ENCODE data around the gene NUDT3. TPM values are rescaled to one million over a fixed set of nuclear protein-coding genes. Genes with fewer than 3 reads are reported as not detected.

NUDT3 gene
- total RNA-seq, 4 donors from 2014 or later = 32.2 to 66.3 (median 46.9) TPM

GRCh38 chr6:34362909-34363680 lies 29.4 kb downstream of the NUDT3 start:
- no peak for TF ChIP-seq EP300 (IDR thresholded peaks at IDR 0.05)
- no peak for TF ChIP-seq CTCF (IDR thresholded peaks at IDR 0.05)
- no peaks in the 10 kb centered on the region for H3K27me3 ChIP-seq
- H3K4me1 ChIP-seq = peaks cover 0 to 48% (median 4%) of the 10 kb centered on the region in 3 donors
- H3K36me3 ChIP-seq = no peaks in the 10 kb centered on the region
- no peak overlapping the region for H3K4me3 ChIP-seq
- no peak for ATAC-seq
- H3K9me3 ChIP-seq = no peaks in the 10 kb centered on the region
- 37 to 46% methylated on average over 4 to 6 of the region's 7 CpGs for WGBS, 2 donors (ENCODE audit: low coverage in 1 of 2)
- H3K27ac ChIP-seq = no peak overlapping the region

- H3K4me3 ChIP-seq = no peak overlapping the region
- no peaks in the 10 kb centered on the region for H3K27me3 ChIP-seq
- no peaks in the 10 kb centered on the region for H3K9me3 ChIP-seq
- TF ChIP-seq CTCF (IDR thresholded peaks at IDR 0.05) = no peak
- no peak for TF ChIP-seq EP300 (IDR thresholded peaks at IDR 0.05)
- TF ChIP-seq POLR2AphosphoS5 (IDR thresholded peaks at IDR 0.05) = no peak
- no peak for TF ChIP-seq POLR2A (IDR thresholded peaks at IDR 0.05)
- peaks cover 0 to 51% (median 4%) of the 10 kb centered on the region in 3 donors for H3K4me1 ChIP-seq
- H3K27ac ChIP-seq = no peak overlapping the region
- H3K36me3 ChIP-seq = no peaks in the 10 kb centered on the region
- 86% methylated on average over 1 of the region's 1 CpG; no CpG with 5 or more reads in 1 of the 2 donors for WGBS, 2 donors (ENCODE audit: low coverage in 1 of 2)
- no peak for ATAC-seq
Measured at GRCh38 chr6:34362176-34362575, 30.3 kb downstream of the NUDT3 start.

GRCh38 chr6:34360556-34360955 lies 31.9 kb downstream of the NUDT3 start:
- H3K9me3 ChIP-seq = no peaks in the 10 kb centered on the region
- WGBS, 2 donors (ENCODE audit: low coverage in 1 of 2) = 70 to 100% methylated on average over 2 of the region's 2 CpGs
- H3K27me3 ChIP-seq = no peaks in the 10 kb centered on the region
- no peak overlapping the region for H3K4me3 ChIP-seq
- H3K4me1 ChIP-seq = peaks cover 0 to 51% (median 4%) of the 10 kb centered on the region in 3 donors
- ATAC-seq = no peak
- H3K36me3 ChIP-seq = no peaks in the 10 kb centered on the region
- H3K27ac ChIP-seq = no peak overlapping the region
- TF ChIP-seq CTCF (IDR thresholded peaks at IDR 0.05) (no peak), POLR2A (IDR thresholded peaks at IDR 0.05) (no peak), EP300 (IDR thresholded peaks at IDR 0.05) (no peak)

- no peaks in the 10 kb centered on the region for H3K27me3 ChIP-seq
- WGBS, 2 donors (ENCODE audit: low coverage in 1 of 2) = 68 to 74% methylated on average over 2 of the region's 2 CpGs
- H3K4me3 ChIP-seq = no peak overlapping the region
- TF ChIP-seq CTCF (IDR thresholded peaks at IDR 0.05) = no peak
- TF ChIP-seq POLR2A (IDR thresholded peaks at IDR 0.05) = no peak
- no peak overlapping the region for H3K27ac ChIP-seq
- peaks cover 0 to 49% (median 4%) of the 10 kb centered on the region in 3 donors for H3K4me1 ChIP-seq
- ATAC-seq = no peak
- H3K36me3 ChIP-seq = no peaks in the 10 kb centered on the region
- H3K9me3 ChIP-seq = no peaks in the 10 kb centered on the region
Measured at GRCh38 chr6:34359418-34360158, 32.9 kb downstream of the NUDT3 start.

All from gastroesophageal sphincter (tissue), 4 donors.